ENCODE results near the gene CDC42. TPM values are rescaled to one million over a fixed set of nuclear protein-coding genes. Genes with fewer than 3 reads are reported as not detected.

Gene CDC42
- total and polyA plus RNA-seq, 10 of the 15 experiments (the other 5 are each of a cell fraction or from before 2014, with no cell fraction given): 184 to 479 (median 326) TPM

- Histone ChIP-seq H3K79me2 (ENCODE audit: control insufficient read depth, insufficient read depth, low read length) (no peaks in the 10 kb centered on the region), H3K4me3 (no peak overlapping the region), H3K36me3 (ENCODE audit: control insufficient read depth in 2 of 2, insufficient read depth in 2 of 2, low read length in 1 of 2) (no peaks in the 10 kb centered on the region), H3K4me2 (ENCODE audit: control insufficient read depth, insufficient read depth) (no peak overlapping the region), H2AFZ (ENCODE audit: control insufficient read depth, low read depth, low read length) (peak overlapping the region; percentile 31; the same call in 1 of the 2 replicates), H3K9me3 (replicated peaks; ENCODE audit: control insufficient read depth, insufficient read depth, low read length) (no peaks in the 10 kb centered on the region), H3K27me3 (replicated peaks in 1 of 2; ENCODE audit: control insufficient read depth in 2 of 2, insufficient read depth in 2 of 2, low read length in 1 of 2) (no peaks in the 10 kb centered on the region), H3K27ac (ENCODE audit: control insufficient read depth, insufficient read depth) (no peak overlapping the region), H3K4me1 (ENCODE audit: control insufficient read depth, insufficient read depth, low read length) (peaks cover 16% of the 10 kb centered on the region), H4K20me1 (ENCODE audit: control insufficient read depth, insufficient read depth) (no peaks in the 10 kb centered on the region), H3K9ac (ENCODE audit: control insufficient read depth, insufficient read depth, low read length) (no peak overlapping the region)
- FAIRE-seq: no peak
- intact Hi-C loops (cut with micrococcal nuclease; ENCODE audit: unreplicated experiment) (no loop called here), in situ Hi-C loops (cut with MboI) (no loop called here)
- ChIA-PET SMC1A (ENCODE audit: uncharacterized antibody, unreplicated experiment) (interaction anchor here (5.2 kb wide), 1 partner anchor 11 kb away, joined by 78 read pairs; no protein-coding TSS in a partner anchor), POLR2A (interaction anchor here (0.6 to 21.4 kb wide), 4 partner anchors 11 to 31 kb away, joined by 3 to 325 read pairs (median 32); partner anchors contain the start of gene CDC42), CTCF (interaction anchor here (0.7 to 3.6 kb wide), 4 partner anchors 14 to 37 kb away, joined by 3 to 35 read pairs (median 4); partner anchors contain the start of gene CDC42), RAD21 (ENCODE audit: unreplicated experiment) (interaction anchor here (0.6 to 1.2 kb wide), 5 partner anchors 13 to 159 kb away, joined by 3 read pairs; no protein-coding TSS in a partner anchor)
- no TSS peak for BruUV-seq (replicated peaks)
- no peak for DNase-seq (ENCODE audit: low read depth, low spot score)
- TF ChIP-seq RFX5 (IDR thresholded peaks at IDR 0.05; ENCODE audit: low read depth, low read length) (no peak), MYC (IDR thresholded peaks at IDR 0.05; ENCODE audit: insufficient read depth, insufficient read length, insufficient replicate concordance, low read length, severe bottlenecking) (no peak), HSF1 (IDR thresholded peaks at IDR 0.05; ENCODE audit: low read depth, low read length) (no peak), SIN3A (IDR thresholded peaks at IDR 0.05; ENCODE audit: low read depth, low read length) (no peak), ATF2 (IDR thresholded peaks at IDR 0.05; ENCODE audit: low read length) (no peak), YBX1 (IDR thresholded peaks at IDR 0.05) (no peak), SMC3 (IDR thresholded peaks at IDR 0.05; ENCODE audit: borderline replicate concordance, low read length) (no peak)
- ATAC-seq: no peak
- WGBS (ENCODE audit: insufficient coverage, insufficient replicate concordance, low lambda C conversion rate, missing lambda C conversion rate): 77% methylated on average over 7 of the region's 7 CpGs
Observed at GRCh38 chr1:22037520-22037919, 15.0 kb upstream of the CDC42 start.

Data from GM12878 (cell line).